ENCODE data around the gene NRM. TPM values are rescaled to one million over a fixed set of nuclear protein-coding genes. Genes with fewer than 3 reads are reported as not detected.

The NRM gene
- total and polyA plus RNA-seq, 2 of the 13 experiments (the other 11 are each of a cell fraction or from before 2014, with no cell fraction given), result 12.5 to 16.0 TPM

DNA sequence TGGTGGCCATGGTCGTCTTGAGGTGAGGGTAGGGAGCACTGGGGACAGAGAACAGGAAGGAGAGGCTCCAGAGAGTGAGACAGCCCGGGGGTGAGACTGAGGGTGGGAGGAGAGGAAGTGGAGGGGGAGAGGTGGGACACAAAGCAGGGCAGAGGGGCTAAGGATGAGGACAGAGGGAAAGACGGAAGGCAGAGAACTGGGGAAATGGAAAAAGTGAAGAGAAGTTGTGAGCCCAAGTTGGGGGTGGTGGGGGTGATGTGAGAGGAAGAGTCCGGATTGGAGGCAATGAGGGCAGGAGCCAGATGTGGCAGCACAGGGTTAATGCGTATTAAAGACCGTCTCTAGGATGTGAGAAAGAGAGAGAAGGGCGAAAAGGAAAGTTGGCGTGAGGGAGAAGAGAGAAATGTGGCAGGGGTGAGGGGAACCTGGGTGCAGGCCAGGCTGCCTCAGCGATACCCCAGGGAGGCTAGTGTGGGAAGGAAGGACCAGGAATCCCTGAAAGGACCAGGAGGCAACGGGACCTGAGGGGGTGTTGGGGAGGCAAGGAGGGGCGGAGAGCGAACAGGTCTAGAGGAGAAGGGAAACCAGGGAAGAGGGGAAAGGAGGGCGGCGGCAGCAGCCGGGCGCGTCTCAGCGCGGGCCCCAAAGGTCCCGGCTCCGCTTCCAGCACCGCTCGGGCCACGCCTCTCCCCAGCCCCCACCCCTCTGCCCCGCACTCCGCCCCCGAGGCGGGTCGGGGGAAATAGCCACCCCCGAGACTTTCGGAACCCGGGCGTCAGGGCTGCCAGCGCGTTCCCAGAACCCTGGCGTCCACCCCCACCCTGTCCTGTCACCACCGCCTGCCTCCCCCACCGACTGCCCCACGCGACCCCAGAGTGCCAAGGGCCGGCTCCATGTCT is 4.5 kb downstream of the NRM start, which contains the start of gene PPP1R18 (continued):
- TF ChIP-seq, protein P1, sequence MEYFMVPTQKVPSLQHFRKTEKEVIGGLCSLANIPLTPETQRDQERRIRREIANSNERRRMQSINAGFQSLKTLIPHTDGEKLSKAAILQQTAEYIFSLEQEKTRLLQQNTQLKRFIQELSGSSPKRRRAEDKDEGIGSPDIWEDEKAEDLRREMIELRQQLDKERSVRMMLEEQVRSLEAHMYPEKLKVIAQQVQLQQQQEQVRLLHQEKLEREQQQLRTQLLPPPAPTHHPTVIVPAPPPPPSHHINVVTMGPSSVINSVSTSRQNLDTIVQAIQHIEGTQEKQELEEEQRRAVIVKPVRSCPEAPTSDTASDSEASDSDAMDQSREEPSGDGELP (IDR thresholded peaks at IDR 0.05; ENCODE audit: borderline replicate concordance, low read depth), result no peak
- no peak for TF ChIP-seq ZNF619 (CRISPR knock-in tag; IDR thresholded peaks at IDR 0.05)
- TF ChIP-seq HHEX (CRISPR knock-in tag; IDR thresholded peaks at IDR 0.05), result no peak
- TF ChIP-seq YEATS4 (CRISPR knock-in tag; IDR thresholded peaks at IDR 0.05; ENCODE audit: borderline replicate concordance), result 0 out of 2 replicates have a peak, but pooled peaks have one; percentile 23
- TF ChIP-seq, protein P2, sequence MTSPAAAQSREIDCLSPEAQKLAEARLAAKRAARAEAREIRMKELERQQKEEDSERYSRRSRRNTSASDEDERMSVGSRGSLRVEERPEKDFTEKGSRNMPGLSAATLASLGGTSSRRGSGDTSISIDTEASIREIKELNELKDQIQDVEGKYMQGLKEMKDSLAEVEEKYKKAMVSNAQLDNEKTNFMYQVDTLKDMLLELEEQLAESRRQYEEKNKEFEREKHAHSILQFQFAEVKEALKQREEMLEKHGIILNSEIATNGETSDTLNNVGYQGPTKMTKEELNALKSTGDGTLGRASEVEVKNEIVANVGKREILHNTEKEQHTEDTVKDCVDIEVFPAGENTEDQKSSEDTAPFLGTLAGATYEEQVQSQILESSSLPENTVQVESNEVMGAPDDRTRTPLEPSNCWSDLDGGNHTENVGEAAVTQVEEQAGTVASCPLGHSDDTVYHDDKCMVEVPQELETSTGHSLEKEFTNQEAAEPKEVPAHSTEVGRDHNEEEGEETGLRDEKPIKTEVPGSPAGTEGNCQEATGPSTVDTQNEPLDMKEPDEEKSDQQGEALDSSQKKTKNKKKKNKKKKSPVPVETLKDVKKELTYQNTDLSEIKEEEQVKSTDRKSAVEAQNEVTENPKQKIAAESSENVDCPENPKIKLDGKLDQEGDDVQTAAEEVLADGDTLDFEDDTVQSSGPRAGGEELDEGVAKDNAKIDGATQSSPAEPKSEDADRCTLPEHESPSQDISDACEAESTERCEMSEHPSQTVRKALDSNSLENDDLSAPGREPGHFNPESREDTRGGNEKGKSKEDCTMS (CRISPR knock-in tag; conservative IDR thresholded peaks at IDR 0.05), result no peak
- TF ChIP-seq ZFP41 (CRISPR knock-in tag; IDR thresholded peaks at IDR 0.05; ENCODE audit: borderline replicate concordance), result no peak
- TF ChIP-seq ZNF33A (CRISPR knock-in tag; IDR thresholded peaks at IDR 0.05; ENCODE audit: borderline replicate concordance), result no peak
- no peak for TF ChIP-seq ZMAT3 (CRISPR knock-in tag; conservative IDR thresholded peaks at IDR 0.05)
- peak; percentile 35; the same call in 1 of the 2 replicates for TF ChIP-seq HOXA5 (CRISPR knock-in tag; IDR thresholded peaks at IDR 0.05)
- TF ChIP-seq DMAP1 (CRISPR knock-in tag; IDR thresholded peaks at IDR 0.05), result 0 out of 2 replicates have a peak, but pooled peaks have one; percentile 29
- no peak for TF ChIP-seq MXD4 (CRISPR knock-in tag; IDR thresholded peaks at IDR 0.05)
- TF ChIP-seq, protein P3, sequence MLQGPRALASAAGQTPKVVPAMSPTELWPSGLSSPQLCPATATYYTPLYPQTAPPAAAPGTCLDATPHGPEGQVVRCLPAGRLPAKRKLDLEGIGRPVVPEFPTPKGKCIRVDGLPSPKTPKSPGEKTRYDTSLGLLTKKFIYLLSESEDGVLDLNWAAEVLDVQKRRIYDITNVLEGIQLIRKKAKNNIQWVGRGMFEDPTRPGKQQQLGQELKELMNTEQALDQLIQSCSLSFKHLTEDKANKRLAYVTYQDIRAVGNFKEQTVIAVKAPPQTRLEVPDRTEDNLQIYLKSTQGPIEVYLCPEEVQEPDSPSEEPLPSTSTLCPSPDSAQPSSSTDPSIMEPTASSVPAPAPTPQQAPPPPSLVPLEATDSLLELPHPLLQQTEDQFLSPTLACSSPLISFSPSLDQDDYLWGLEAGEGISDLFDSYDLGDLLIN (CRISPR knock-in tag; IDR thresholded peaks at IDR 0.05; ENCODE audit: borderline replicate concordance), result 0 out of 2 replicates have a peak, but pooled peaks have one; percentile 26
- peak; percentile 46; the same call in 1 of the 2 replicates for TF ChIP-seq ZNF589 (CRISPR knock-in tag; conservative IDR thresholded peaks at IDR 0.05)
- TF ChIP-seq ATF7 (IDR thresholded peaks at IDR 0.05), result no peak
- TF ChIP-seq ATF7 (CRISPR knock-in tag; IDR thresholded peaks at IDR 0.05), result no peak

Data from HepG2 (cell line).